Colonic mucosa (tissue), 4 donors: ENCODE data around the gene INSIG1. TPM values are rescaled to one million over a fixed set of nuclear protein-coding genes. Genes with fewer than 3 reads are reported as not detected.

Experiments used
- DNase-seq: peaks from one replicate; pipeline ENCODE4 v3.0.0-alpha.2; 2020
- H3K27ac ChIP-seq: fragments of 200-600 bp; one replicate; pipeline ENCODE4 v1.8.0; 2021
- H3K27me3 ChIP-seq: fragments of 200-600 bp; one replicate; pipeline ENCODE4 v1.8.0; 2021
- H3K36me3 ChIP-seq: fragments of 200-600 bp; one replicate; pipeline ENCODE4 v1.8.0; 2021
- H3K4me1 ChIP-seq: fragments of 200-600 bp; one replicate; pipeline ENCODE4 v1.8.0; 2021; ENCODE audit warnings: mild to moderate bottlenecking
- H3K4me3 ChIP-seq: fragments of 200-600 bp; one replicate; pipeline ENCODE4 v1.8.0; 2021
- H3K9ac ChIP-seq, 2 donors: one replicate each; pipeline ENCODE4 v1.7.0; 2013; ENCODE audit warnings: control low read depth in 2 of 2, low read depth in 2 of 2, low read length in 2 of 2
- H3K9me3 ChIP-seq: fragments of 200-600 bp; one replicate; pipeline ENCODE4 v1.8.0; 2021
- intact Hi-C: fragments of 100-400 bp; cut with DNase I; formaldehyde crosslinking; loops from one replicate; pipeline ENCODE4 v1.14.1; 2022
- total RNA-seq, 2 donors: library from RNA; stranded (reverse); fragmentation: NEBNext Ultra II Directional in 1 of 2; extraction: Animal tissue kit (Norgen Biotek cat#: 25700) in 1 of 2; gene quantifications; one replicate each; pipeline ENCODE4 v1.2.1, GENCODE V29; 2021
- TF ChIP-seq, protein P1 (sequence below): fragments of 200-600 bp; IDR thresholded peaks from one replicate; pipeline ENCODE4 v1.8.0; 2022; ENCODE audit warnings: antibody characterized with exemption, mild to moderate bottlenecking
- donor health status: healthy.
- donor health status: DM: no; HTN: no; CAD: no.
- donor health status: DM: no; HTN: no; CAD: no.

INSIG1 gene
- total RNA-seq, 2 donors from 2014 or later: 72.1 to 232 TPM

DNA sequence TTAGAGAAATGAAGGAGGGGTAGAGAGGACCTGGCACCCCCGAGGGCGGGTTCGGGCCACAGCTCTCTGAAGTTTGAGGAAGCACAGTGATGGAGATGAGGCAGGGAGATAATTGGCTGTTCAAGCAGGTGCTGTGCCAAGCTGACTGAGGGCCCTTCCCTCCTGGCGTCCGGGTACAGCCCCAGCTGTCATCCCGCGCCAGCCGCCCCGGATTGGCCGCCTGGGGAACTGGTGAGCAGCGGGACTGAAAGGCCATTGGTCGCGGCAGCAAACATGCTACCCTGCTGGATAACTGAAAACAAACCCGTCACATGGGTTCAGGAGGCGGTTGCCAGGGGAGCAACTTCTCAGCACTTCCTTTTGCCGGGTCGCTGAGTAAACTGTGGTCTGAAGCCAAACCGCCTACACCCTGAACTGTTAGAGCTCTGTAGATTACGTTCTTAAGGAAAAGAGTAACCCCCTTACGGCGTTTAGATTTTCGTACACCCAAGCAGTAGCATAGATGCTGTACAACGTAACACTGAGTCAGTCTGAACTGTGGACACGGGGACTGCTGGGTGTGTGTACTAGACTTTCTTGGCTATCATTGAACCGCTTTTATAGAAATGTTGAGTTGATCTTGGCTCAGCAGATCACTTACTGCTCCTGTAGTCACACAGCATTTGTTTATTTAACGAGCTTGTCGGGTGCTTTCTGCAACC is 1.3 kb downstream of the INSIG1 start:
- Histone ChIP-seq H3K4me1 (peaks cover 10% of the 10 kb centered on the region), H3K36me3 (peaks cover 16% of the 10 kb centered on the region), H3K27ac (peak overlapping the region; percentile 99), H3K9ac (peak overlapping the region in 1 of 2 donors; percentile 76), H3K27me3 (no peaks in the 10 kb centered on the region), H3K9me3 (no peaks in the 10 kb centered on the region), H3K4me3 (peak overlapping the region; percentile 92)
- DNase-seq: peak; percentile 97
- intact Hi-C loops: no loop called here
- TF ChIP-seq, protein P1, sequence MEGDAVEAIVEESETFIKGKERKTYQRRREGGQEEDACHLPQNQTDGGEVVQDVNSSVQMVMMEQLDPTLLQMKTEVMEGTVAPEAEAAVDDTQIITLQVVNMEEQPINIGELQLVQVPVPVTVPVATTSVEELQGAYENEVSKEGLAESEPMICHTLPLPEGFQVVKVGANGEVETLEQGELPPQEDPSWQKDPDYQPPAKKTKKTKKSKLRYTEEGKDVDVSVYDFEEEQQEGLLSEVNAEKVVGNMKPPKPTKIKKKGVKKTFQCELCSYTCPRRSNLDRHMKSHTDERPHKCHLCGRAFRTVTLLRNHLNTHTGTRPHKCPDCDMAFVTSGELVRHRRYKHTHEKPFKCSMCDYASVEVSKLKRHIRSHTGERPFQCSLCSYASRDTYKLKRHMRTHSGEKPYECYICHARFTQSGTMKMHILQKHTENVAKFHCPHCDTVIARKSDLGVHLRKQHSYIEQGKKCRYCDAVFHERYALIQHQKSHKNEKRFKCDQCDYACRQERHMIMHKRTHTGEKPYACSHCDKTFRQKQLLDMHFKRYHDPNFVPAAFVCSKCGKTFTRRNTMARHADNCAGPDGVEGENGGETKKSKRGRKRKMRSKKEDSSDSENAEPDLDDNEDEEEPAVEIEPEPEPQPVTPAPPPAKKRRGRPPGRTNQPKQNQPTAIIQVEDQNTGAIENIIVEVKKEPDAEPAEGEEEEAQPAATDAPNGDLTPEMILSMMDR: no peak

DNA sequence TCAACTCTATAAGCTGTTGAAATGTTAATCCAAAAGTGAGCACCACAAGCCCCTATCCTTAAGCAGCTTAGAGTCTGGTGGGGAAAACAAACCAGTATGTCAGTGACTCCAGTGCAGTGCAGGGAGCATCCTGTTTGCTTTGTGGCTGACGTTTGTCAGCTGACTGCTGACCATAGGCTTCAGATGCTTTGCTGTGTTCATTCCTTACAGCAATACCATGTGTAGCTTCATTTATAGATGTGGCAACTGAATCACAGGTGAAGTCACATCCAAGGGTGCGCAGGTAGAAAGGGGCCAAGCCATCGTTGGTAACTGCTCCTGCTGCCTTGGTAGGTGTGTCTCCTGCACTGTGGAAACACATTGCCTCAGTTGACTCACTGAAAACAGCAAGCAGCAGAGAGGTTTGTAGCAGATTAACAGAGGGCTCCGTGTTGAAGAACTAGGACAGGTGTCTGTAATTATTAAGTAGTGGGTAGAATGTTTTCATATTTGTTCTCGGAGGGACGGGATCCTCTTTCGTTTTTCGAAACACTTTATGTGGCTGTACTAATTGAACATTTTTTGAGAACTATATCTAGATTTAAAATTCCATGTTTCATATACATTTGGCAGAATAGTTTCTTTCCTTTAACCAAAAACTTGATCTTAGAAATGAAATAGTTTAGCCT is 2.0 kb downstream of the INSIG1 start:
- H3K27me3 ChIP-seq: no peaks in the 10 kb centered on the region
- peak overlapping the region; percentile 92 for H3K4me3 ChIP-seq
- TF ChIP-seq, protein P1: no peak
- H3K9ac ChIP-seq: peak overlapping the region in 1 of 2 donors; percentile 53
- intact Hi-C loops: no loop called here
- H3K36me3 ChIP-seq: peaks cover 16% of the 10 kb centered on the region
- H3K27ac ChIP-seq: peak overlapping the region; percentile 99
- peaks cover 10% of the 10 kb centered on the region for H3K4me1 ChIP-seq
- H3K9me3 ChIP-seq: no peaks in the 10 kb centered on the region
- DNase-seq: peak; percentile 29

DNA sequence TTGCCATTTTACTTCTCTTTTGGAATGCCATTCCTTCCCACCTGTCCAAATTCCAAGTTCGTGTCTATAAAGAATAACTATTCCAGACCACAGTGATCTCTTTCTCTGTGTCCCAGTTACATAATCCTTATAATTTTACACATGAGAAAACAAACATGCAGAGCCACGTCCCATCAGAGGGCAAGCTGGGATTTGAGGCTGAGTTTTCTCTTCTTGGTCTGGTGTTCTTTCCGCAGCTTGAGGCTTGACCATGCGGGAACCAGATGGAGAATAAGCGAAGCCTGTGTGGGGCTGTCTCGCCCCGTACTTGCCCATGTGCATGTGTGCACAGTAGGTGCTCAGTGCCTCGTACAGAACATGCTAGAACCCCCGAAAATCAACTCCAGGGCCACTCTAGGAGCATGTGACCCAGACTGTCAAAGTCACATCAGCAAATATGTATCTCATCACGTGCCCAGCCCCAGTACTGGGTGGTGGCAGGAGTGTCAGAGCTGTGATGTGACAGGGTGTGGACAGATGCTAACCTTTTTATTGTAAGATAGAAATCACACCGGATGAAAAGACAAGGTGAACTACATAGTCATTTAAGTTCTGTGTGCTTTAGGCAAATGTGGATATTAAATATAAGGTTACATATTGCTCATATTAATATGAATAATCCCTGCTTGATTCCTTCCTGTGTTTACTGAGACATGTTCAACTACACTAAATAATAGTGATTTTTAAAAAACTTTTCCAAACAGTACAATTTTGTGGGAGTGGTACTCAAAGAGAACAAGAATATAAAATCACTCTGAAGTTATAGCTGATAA is 3.2 kb downstream of the INSIG1 start:
- H3K9ac ChIP-seq: no peak overlapping the region
- H3K27me3 ChIP-seq: no peaks in the 10 kb centered on the region
- peaks cover 10% of the 10 kb centered on the region for H3K4me1 ChIP-seq
- H3K36me3 ChIP-seq: peaks cover 21% of the 10 kb centered on the region
- H3K9me3 ChIP-seq: no peaks in the 10 kb centered on the region
- no peak overlapping the region for H3K27ac ChIP-seq
- intact Hi-C loops: no loop called here
- DNase-seq: peak; percentile 33
- TF ChIP-seq, protein P1: no peak
- peak overlapping the region; percentile 92 for H3K4me3 ChIP-seq

DNA sequence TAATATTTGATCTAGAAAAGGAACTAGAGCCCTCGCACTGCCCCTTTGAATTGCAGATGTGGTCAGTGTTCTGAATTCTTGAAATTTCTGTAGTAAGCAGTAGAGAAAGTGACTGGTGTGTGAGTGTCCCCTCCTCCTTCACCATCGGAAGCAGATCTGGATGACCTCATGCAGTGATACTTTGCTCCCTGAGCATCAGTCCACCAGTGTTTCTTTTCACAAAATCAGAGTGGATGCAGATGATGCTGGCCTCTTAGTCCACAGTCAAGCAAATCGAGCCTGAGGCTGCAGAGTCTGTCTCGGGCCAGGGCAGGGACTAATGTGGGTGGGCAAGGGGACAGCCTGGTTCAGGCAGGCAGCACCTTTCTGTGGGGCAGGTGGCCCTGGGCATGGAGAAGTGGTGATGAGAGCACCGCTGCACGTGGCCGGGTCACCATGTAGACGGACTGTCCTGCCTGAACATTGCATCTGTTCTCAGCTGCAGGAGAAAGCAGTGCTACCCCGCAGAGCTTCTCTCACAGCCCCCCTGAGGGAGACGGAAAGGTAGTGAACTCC is 5.4 kb downstream of the INSIG1 start:
- peaks cover 10% of the 10 kb centered on the region for H3K4me1 ChIP-seq
- H3K4me3 ChIP-seq: no peak overlapping the region
- no peak overlapping the region for H3K27ac ChIP-seq
- DNase-seq: no peak
- H3K9me3 ChIP-seq: no peaks in the 10 kb centered on the region
- no peaks in the 10 kb centered on the region for H3K27me3 ChIP-seq
- intact Hi-C loops: no loop called here
- H3K9ac ChIP-seq: no peak overlapping the region
- TF ChIP-seq, protein P1: no peak
- peaks cover 21% of the 10 kb centered on the region for H3K36me3 ChIP-seq

DNA sequence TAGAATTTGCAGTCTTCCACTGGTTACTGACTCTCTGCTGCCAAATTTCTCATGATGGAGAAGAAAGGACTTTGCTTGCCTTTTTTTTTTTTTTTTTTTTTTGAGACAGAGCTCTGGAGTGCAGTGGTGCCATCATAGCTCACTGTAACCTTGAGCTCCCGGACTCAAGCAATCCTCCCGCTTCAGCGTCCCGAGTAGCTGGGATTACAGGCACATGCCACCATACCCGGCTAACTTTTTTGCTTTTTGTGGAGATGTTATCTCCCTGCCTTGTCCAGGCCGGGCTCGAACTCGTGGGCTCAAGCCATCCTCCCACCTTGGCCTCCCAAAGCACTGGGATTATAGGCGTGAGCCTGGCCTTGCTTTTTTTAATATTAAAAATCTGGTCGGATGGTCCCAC is 6.2 kb downstream of the INSIG1 start:
- intact Hi-C loops: no loop called here
- Histone ChIP-seq H3K9ac (no peak overlapping the region), H3K4me3 (no peak overlapping the region), H3K27ac (no peak overlapping the region), H3K27me3 (no peaks in the 10 kb centered on the region), H3K4me1 (peaks cover 10% of the 10 kb centered on the region), H3K9me3 (no peaks in the 10 kb centered on the region), H3K36me3 (peaks cover 21% of the 10 kb centered on the region)
- TF ChIP-seq, protein P1: no peak
- DNase-seq: no peak
